Liver (tissue), 9 donors: ENCODE results near the gene DLL1. TPM values are rescaled to one million over a fixed set of nuclear protein-coding genes. Genes with fewer than 3 reads are reported as not detected.

Experiments used
- DNase-seq: peaks from one replicate; pipeline ENCODE4 v3.0.0-alpha.2; 2017; ENCODE audit warnings: low spot score
- H3K27ac ChIP-seq, 2 donors: one replicate each; pipeline ENCODE4 v1.7.0; 2013; ENCODE audit warnings: inconsistent platforms in 2 of 2, low read length in 2 of 2, control low read depth in 1 of 2, low read depth in 1 of 2, mild to moderate bottlenecking in 1 of 2
- H3K27me3 ChIP-seq, 4 donors: one replicate each; pipeline versions ENCODE4 v1.6.1 to v1.7.0; 2013; ENCODE audit warnings: low read length in 3 of 4, inconsistent platforms in 1 of 4, mild to moderate bottlenecking in 1 of 4, moderate library complexity in 1 of 4; ENCODE audit not compliant: control insufficient read depth in 4 of 4, insufficient read depth in 4 of 4
- H3K36me3 ChIP-seq, 4 donors: one replicate each; pipeline versions ENCODE4 v1.6.1 to v1.7.0; 2013; ENCODE audit warnings: low read length in 3 of 4, mild to moderate bottlenecking in 3 of 4, low read depth in 1 of 4, moderate library complexity in 1 of 4; ENCODE audit not compliant: control insufficient read depth in 4 of 4, insufficient read depth in 3 of 4
- H3K4me1 ChIP-seq, 4 donors: one replicate each; pipeline versions ENCODE4 v1.6.1 to v1.7.0; 2013; ENCODE audit warnings: low read length in 3 of 4, mild to moderate bottlenecking in 3 of 4, moderate library complexity in 1 of 4; ENCODE audit not compliant: control insufficient read depth in 4 of 4, insufficient read depth in 4 of 4
- H3K4me3 ChIP-seq, 3 donors: one replicate each; pipeline versions ENCODE4 v1.6.1 to v1.7.0; 2013; ENCODE audit warnings: low read length in 3 of 3, control low read depth in 1 of 3, low read depth in 1 of 3, mild to moderate bottlenecking in 1 of 3
- H3K9ac ChIP-seq, 2 donors: one replicate each; pipeline ENCODE4 v1.7.0; 2013; ENCODE audit warnings: low read length in 2 of 2, mild to moderate bottlenecking in 2 of 2, moderate library complexity in 2 of 2, control low read depth in 1 of 2, low read depth in 1 of 2
- H3K9me3 ChIP-seq, 4 donors: one replicate each; pipeline versions ENCODE4 v1.6.1 to v1.7.0; 2013; ENCODE audit warnings: low read length in 3 of 4; ENCODE audit not compliant: control insufficient read depth in 4 of 4
- EGR1 ChIP-seq, 2 donors: IDR thresholded peaks; 2 replicates each; pipeline ENCODE4 v1.6.1; 2016 to 2018; ENCODE audit warnings: antibody characterized with exemption in 2 of 2, low read depth in 2 of 2
- FOXA1 ChIP-seq: IDR thresholded peaks from 2 replicates; pipeline ENCODE4 v1.6.1; 2016; ENCODE audit warnings: antibody characterized with exemption
- FOXA2 ChIP-seq: IDR thresholded peaks from 2 replicates; pipeline ENCODE4 v1.6.1; 2016; ENCODE audit warnings: antibody characterized with exemption
- GABPA ChIP-seq, 2 donors: IDR thresholded peaks in 1 of 2; conservative IDR thresholded peaks in 1 of 2; 2 replicates each; pipeline ENCODE4 v1.6.1; 2016; ENCODE audit warnings: antibody characterized with exemption in 2 of 2, mild to moderate bottlenecking in 1 of 2, moderate library complexity in 1 of 2
- HNF4A ChIP-seq, 2 donors: conservative IDR thresholded peaks; 2 replicates each; pipeline ENCODE4 v1.6.1; 2016; ENCODE audit warnings: antibody characterized with exemption in 2 of 2, mild to moderate bottlenecking in 2 of 2
- HNF4G ChIP-seq: IDR thresholded peaks from 2 replicates; pipeline ENCODE4 v1.6.1; 2016; ENCODE audit warnings: antibody characterized with exemption
- JUND ChIP-seq, 2 donors: IDR thresholded peaks; 2 replicates each; pipeline ENCODE4 v1.6.1; 2016; ENCODE audit warnings: antibody characterized with exemption in 2 of 2
- NR2F2 ChIP-seq: IDR thresholded peaks from 2 replicates; pipeline ENCODE4 v1.6.1; 2016; ENCODE audit warnings: antibody characterized with exemption
- RAD21 ChIP-seq, 2 donors: IDR thresholded peaks; 2 replicates each; pipeline ENCODE4 v1.6.1; 2016; ENCODE audit warnings: antibody characterized with exemption in 2 of 2, mild to moderate bottlenecking in 2 of 2
- RXRA ChIP-seq, 2 donors: IDR thresholded peaks; 2 replicates each; pipeline ENCODE4 v1.6.1; 2017 to 2018; ENCODE audit warnings: antibody characterized with exemption in 2 of 2, mild to moderate bottlenecking in 1 of 2
- SP1 ChIP-seq: IDR thresholded peaks from 2 replicates; pipeline ENCODE4 v1.6.1; 2018; ENCODE audit warnings: antibody characterized with exemption, mild to moderate bottlenecking
- TAF1 ChIP-seq: conservative IDR thresholded peaks from 2 replicates; pipeline ENCODE4 v1.6.1; 2016; ENCODE audit warnings: antibody characterized with exemption, mild to moderate bottlenecking
- YY1 ChIP-seq: IDR thresholded peaks from 2 replicates; pipeline ENCODE4 v1.6.1; 2016; ENCODE audit warnings: antibody characterized with exemption, mild to moderate bottlenecking
- WGBS: extraction: QIAGEN DNeasy Blood & Tissue Kit; methylation state at CpG from one replicate; pipeline ENCODE4 v1.1.7; 2013; 5-methylcytosine and 5-hydroxymethylcytosine counted together
- polyA plus RNA-seq, 2 donors: library from polyadenylated mRNA; stranded (reverse) in 1 of 2; unstranded in 1 of 2; fragments of 200-250 nt in 1 of 2; fragments of >200 nt in 1 of 2; fragmentation: Nextera tagmentation in 1 of 2; extraction: Ambion mirVana in 1 of 2; gene quantifications; one replicate each; pipeline versions ENCODE4 v1.2.1 to v1.2.3, GENCODE V29; 2013 to 2015
- total RNA-seq, 2 donors: library from RNA; depleted of rRNA; stranded (reverse); fragments of >200 nt; gene quantifications; one replicate each; pipeline ENCODE4 v1.2.3, GENCODE V29; 2014
- TF ChIP-seq, protein P1 (sequence below): IDR thresholded peaks from 2 replicates; pipeline ENCODE4 v1.6.1; 2016; ENCODE audit warnings: antibody characterized with exemption
- TF ChIP-seq, protein P2 (sequence below): IDR thresholded peaks from 2 replicates; pipeline ENCODE4 v1.6.1; 2016; ENCODE audit warnings: antibody characterized with exemption
- TF ChIP-seq, protein P3 (sequence below): IDR thresholded peaks from 2 replicates; pipeline ENCODE4 v1.6.1; 2016; ENCODE audit warnings: antibody characterized with exemption
- TF ChIP-seq, protein P4 (sequence below): IDR thresholded peaks from 2 replicates; pipeline ENCODE4 v1.6.1; 2016; ENCODE audit warnings: antibody characterized with exemption, mild to moderate bottlenecking
- TF ChIP-seq, protein P5 (sequence below): fragments of 150-350 bp; IDR thresholded peaks from 2 replicates; pipeline ENCODE4 v1.5.1; 2017; ENCODE audit warnings: improper control_type of control experiment, low read depth, low read length; ENCODE audit not compliant: missing input control
- donor health status: healthy.
- donor health status: healthy.
- donor health status: healthy.
- donor health status: healthy.
- donor health status: healthy.

DLL1 gene
- total and polyA plus RNA-seq, 4 donors, result 1.0 to 2.3 (median 1.7) TPM

DNA sequence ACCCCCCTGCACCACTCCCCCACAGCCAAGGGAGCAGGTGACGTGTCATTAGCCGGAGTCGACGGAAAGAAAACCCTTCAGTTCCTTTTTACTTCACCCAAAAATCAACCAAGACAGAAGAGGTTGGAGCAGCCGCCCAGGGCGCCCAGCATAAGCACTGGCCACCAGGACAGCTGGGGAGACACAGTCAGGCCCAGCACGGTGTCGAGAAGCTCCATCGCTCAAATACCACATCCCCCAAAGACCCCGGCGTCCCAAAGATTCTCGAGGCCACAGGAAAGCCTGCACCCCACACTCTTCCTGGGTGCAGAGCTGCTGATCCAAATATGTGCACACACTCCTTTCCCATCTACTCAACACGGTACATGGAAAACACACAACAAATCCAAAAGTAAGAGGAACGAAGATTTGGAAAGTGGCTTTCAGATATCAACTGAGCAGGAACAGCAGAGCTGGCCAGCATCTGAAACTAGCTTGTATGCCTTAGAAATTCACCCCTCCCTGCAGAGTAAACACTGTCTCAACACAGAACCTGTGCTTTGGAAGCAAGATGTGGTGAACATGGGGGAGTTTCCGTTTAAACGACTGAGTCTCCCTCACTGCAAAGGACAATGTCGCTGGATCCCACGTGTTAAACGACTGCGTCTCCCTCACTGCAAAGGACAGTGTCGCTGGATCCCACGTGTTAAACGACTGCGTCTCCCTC, 54.6 kb downstream of the DLL1 start (continued):
- TF ChIP-seq, protein P1, sequence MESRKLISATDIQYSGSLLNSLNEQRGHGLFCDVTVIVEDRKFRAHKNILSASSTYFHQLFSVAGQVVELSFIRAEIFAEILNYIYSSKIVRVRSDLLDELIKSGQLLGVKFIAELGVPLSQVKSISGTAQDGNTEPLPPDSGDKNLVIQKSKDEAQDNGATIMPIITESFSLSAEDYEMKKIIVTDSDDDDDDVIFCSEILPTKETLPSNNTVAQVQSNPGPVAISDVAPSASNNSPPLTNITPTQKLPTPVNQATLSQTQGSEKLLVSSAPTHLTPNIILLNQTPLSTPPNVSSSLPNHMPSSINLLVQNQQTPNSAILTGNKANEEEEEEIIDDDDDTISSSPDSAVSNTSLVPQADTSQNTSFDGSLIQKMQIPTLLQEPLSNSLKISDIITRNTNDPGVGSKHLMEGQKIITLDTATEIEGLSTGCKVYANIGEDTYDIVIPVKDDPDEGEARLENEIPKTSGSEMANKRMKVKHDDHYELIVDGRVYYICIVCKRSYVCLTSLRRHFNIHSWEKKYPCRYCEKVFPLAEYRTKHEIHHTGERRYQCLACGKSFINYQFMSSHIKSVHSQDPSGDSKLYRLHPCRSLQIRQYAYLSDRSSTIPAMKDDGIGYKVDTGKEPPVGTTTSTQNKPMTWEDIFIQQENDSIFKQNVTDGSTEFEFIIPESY, result no peak
- TF ChIP-seq EGR1 (IDR thresholded peaks at IDR 0.05; ENCODE audit: low read depth in 2 of 2), result no peak

DNA sequence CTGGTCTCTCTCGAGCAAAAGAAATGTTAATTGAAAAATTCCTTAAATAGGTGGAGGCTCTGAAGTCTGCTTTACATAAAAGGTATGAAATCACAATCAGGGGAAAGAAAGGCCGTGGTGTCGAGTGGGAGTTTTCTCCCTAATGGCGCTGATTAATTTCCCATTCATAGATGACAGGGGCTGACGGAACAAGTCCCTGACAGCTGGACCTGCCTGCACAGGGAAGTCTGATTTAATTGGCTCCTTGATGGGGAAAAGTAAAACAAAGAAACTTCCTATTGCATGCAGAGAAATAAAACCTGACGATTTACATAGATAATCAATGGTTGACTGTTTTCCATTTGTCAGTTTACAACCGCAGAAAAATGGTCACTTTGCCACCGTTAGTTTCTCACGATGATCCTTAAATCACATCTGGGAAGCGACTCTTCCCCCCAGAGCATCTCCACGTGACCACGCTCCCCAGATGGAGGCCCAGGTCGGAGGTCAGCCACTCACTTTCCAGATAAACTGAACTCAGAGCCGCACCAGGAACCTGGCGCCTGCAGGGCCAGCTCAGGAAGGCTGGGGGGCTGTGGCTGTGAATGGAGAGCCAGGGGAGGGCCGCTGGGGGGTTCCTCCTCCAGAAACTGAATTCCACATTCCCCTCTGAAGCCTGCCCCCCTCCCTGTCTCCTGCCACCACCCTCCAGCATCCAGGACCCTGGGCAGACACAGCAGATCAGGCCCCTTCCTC, 55.3 kb downstream of the DLL1 start:
- TF ChIP-seq HNF4G (no peak), GABPA (IDR thresholded peaks at IDR 0.05 in 1 of 2, conservative IDR thresholded peaks at IDR 0.05 in 1 of 2) (no peak), JUND (IDR thresholded peaks at IDR 0.05) (no peak), SP1 (no peak), FOXA2 (no peak), HNF4A (conservative IDR thresholded peaks at IDR 0.05) (no peak), YY1 (no peak), RXRA (IDR thresholded peaks at IDR 0.05) (no peak), NR2F2 (no peak), RAD21 (IDR thresholded peaks at IDR 0.05) (no peak), TAF1 (no peak), EGR1 (IDR thresholded peaks at IDR 0.05; ENCODE audit: low read depth in 2 of 2) (no peak), FOXA1 (no peak)
- TF ChIP-seq, protein P1, result no peak
- TF ChIP-seq, protein P2, sequence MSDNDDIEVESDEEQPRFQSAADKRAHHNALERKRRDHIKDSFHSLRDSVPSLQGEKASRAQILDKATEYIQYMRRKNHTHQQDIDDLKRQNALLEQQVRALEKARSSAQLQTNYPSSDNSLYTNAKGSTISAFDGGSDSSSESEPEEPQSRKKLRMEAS, result no peak
- TF ChIP-seq, protein P3, sequence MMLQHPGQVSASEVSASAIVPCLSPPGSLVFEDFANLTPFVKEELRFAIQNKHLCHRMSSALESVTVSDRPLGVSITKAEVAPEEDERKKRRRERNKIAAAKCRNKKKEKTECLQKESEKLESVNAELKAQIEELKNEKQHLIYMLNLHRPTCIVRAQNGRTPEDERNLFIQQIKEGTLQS, result no peak
- TF ChIP-seq, protein P4, sequence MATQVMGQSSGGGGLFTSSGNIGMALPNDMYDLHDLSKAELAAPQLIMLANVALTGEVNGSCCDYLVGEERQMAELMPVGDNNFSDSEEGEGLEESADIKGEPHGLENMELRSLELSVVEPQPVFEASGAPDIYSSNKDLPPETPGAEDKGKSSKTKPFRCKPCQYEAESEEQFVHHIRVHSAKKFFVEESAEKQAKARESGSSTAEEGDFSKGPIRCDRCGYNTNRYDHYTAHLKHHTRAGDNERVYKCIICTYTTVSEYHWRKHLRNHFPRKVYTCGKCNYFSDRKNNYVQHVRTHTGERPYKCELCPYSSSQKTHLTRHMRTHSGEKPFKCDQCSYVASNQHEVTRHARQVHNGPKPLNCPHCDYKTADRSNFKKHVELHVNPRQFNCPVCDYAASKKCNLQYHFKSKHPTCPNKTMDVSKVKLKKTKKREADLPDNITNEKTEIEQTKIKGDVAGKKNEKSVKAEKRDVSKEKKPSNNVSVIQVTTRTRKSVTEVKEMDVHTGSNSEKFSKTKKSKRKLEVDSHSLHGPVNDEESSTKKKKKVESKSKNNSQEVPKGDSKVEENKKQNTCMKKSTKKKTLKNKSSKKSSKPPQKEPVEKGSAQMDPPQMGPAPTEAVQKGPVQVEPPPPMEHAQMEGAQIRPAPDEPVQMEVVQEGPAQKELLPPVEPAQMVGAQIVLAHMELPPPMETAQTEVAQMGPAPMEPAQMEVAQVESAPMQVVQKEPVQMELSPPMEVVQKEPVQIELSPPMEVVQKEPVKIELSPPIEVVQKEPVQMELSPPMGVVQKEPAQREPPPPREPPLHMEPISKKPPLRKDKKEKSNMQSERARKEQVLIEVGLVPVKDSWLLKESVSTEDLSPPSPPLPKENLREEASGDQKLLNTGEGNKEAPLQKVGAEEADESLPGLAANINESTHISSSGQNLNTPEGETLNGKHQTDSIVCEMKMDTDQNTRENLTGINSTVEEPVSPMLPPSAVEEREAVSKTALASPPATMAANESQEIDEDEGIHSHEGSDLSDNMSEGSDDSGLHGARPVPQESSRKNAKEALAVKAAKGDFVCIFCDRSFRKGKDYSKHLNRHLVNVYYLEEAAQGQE, result no peak
- TF ChIP-seq, protein P5, sequence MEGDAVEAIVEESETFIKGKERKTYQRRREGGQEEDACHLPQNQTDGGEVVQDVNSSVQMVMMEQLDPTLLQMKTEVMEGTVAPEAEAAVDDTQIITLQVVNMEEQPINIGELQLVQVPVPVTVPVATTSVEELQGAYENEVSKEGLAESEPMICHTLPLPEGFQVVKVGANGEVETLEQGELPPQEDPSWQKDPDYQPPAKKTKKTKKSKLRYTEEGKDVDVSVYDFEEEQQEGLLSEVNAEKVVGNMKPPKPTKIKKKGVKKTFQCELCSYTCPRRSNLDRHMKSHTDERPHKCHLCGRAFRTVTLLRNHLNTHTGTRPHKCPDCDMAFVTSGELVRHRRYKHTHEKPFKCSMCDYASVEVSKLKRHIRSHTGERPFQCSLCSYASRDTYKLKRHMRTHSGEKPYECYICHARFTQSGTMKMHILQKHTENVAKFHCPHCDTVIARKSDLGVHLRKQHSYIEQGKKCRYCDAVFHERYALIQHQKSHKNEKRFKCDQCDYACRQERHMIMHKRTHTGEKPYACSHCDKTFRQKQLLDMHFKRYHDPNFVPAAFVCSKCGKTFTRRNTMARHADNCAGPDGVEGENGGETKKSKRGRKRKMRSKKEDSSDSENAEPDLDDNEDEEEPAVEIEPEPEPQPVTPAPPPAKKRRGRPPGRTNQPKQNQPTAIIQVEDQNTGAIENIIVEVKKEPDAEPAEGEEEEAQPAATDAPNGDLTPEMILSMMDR, result no peak
- Histone ChIP-seq H3K27me3 (peaks cover 0 to 8% (median 0%) of the 10 kb centered on the region in 4 donors), H3K4me3 (no peak overlapping the region), H3K36me3 (no peaks in the 10 kb centered on the region), H3K9me3 (no peaks in the 10 kb centered on the region), H3K9ac (no peak overlapping the region), H3K4me1 (no peaks in the 10 kb centered on the region), H3K27ac (no peak overlapping the region)
- no peak for DNase-seq
- 85% methylated on average over 16 of the region's 16 CpGs for WGBS
